ENCODE data around the gene RNF166.

RNF166 gene

GRCh38 chr16:88725609-88726407, 19.6 kb upstream of the RNF166 start:
- no peaks in the 10 kb centered on the region for H3K9me2 ChIP-seq (replicated peaks; ENCODE audit: control insufficient read depth, low read length)
- H3K36me3 ChIP-seq (ENCODE audit: control insufficient read depth, low read length), result peaks cover 70% of the 10 kb centered on the region

GRCh38 chr16:88724855-88725555, 18.8 kb upstream of the RNF166 start:
- Histone ChIP-seq H3K9me2 (replicated peaks; ENCODE audit: control insufficient read depth, low read length) (no peaks in the 10 kb centered on the region), H3K4me1 (ENCODE audit: control insufficient read depth, low read length) (no peaks in the 10 kb centered on the region), H3K27me3 (ENCODE audit: control insufficient read depth, low read length) (no peaks in the 10 kb centered on the region), H3K79me2 (ENCODE audit: control insufficient read depth, low read length) (no peaks in the 10 kb centered on the region), H4K20me1 (ENCODE audit: control insufficient read depth, insufficient read depth, low read depth, low read length) (no peaks in the 10 kb centered on the region), H3K36me3 (ENCODE audit: control insufficient read depth, low read length) (peaks cover 71% of the 10 kb centered on the region), H3K27ac (ENCODE audit: low read depth, low read length) (no peak overlapping the region), H3K9me3 (ENCODE audit: control insufficient read depth, insufficient read depth, low read length) (no peaks in the 10 kb centered on the region), H3K4me3 (ENCODE audit: low read length) (no peak overlapping the region), H3F3A (ENCODE audit: control insufficient read depth, insufficient read depth) (no peaks in the 10 kb centered on the region), H3K4me2 (ENCODE audit: low read length) (no peak overlapping the region)
- TF ChIP-seq EZH2phosphoT487 (IDR thresholded peaks at IDR 0.05; ENCODE audit: borderline replicate concordance, low read length), result no peak
- TF ChIP-seq CTCF (IDR thresholded peaks at IDR 0.05; ENCODE audit: low read depth, low read length, poor library complexity, severe bottlenecking), result no peak

More at GRCh38 chr16:88725609-88726407, 19.6 kb upstream of the RNF166 start:
- no peak overlapping the region for H3K27ac ChIP-seq (ENCODE audit: low read depth, low read length)
- no peak overlapping the region for H3K4me2 ChIP-seq (ENCODE audit: low read length)
- H3K27me3 ChIP-seq (ENCODE audit: control insufficient read depth, low read length), result no peaks in the 10 kb centered on the region
- no peaks in the 10 kb centered on the region for H4K20me1 ChIP-seq (ENCODE audit: control insufficient read depth, insufficient read depth, low read depth, low read length)
- H3K79me2 ChIP-seq (ENCODE audit: control insufficient read depth, low read length), result no peaks in the 10 kb centered on the region
- H3F3A ChIP-seq (ENCODE audit: control insufficient read depth, insufficient read depth), result no peaks in the 10 kb centered on the region
- TF ChIP-seq CTCF (IDR thresholded peaks at IDR 0.05; ENCODE audit: low read depth, low read length, poor library complexity, severe bottlenecking) (no peak), EZH2phosphoT487 (IDR thresholded peaks at IDR 0.05; ENCODE audit: borderline replicate concordance, low read length) (no peak)
- no peaks in the 10 kb centered on the region for H3K9me3 ChIP-seq (ENCODE audit: control insufficient read depth, insufficient read depth, low read length)
- H3K4me1 ChIP-seq (ENCODE audit: control insufficient read depth, low read length), result no peaks in the 10 kb centered on the region
- no peak overlapping the region for H3K4me3 ChIP-seq (ENCODE audit: low read length)

GRCh38 chr16:88723911-88724310, 17.7 kb upstream of the RNF166 start:
- no peak overlapping the region for H3K4me3 ChIP-seq (ENCODE audit: low read length)
- TF ChIP-seq EZH2phosphoT487 (IDR thresholded peaks at IDR 0.05; ENCODE audit: borderline replicate concordance, low read length), result no peak
- no peak for TF ChIP-seq CTCF (IDR thresholded peaks at IDR 0.05; ENCODE audit: low read depth, low read length, poor library complexity, severe bottlenecking)
- no peaks in the 10 kb centered on the region for H4K20me1 ChIP-seq (ENCODE audit: control insufficient read depth, insufficient read depth, low read depth, low read length)
- H3F3A ChIP-seq (ENCODE audit: control insufficient read depth, insufficient read depth), result no peaks in the 10 kb centered on the region; the same call in 1 of the 2 replicates
- H3K27me3 ChIP-seq (ENCODE audit: control insufficient read depth, low read length), result no peaks in the 10 kb centered on the region
- H3K79me2 ChIP-seq (ENCODE audit: control insufficient read depth, low read length), result no peaks in the 10 kb centered on the region
- H3K36me3 ChIP-seq (ENCODE audit: control insufficient read depth, low read length), result peaks cover 82% of the 10 kb centered on the region
- H3K9me3 ChIP-seq (ENCODE audit: control insufficient read depth, insufficient read depth, low read length), result no peaks in the 10 kb centered on the region
- H3K9me2 ChIP-seq (replicated peaks; ENCODE audit: control insufficient read depth, low read length), result no peaks in the 10 kb centered on the region
- no peak overlapping the region for H3K4me2 ChIP-seq (ENCODE audit: low read length)
- H3K27ac ChIP-seq (ENCODE audit: low read depth, low read length), result no peak overlapping the region
- no peaks in the 10 kb centered on the region for H3K4me1 ChIP-seq (ENCODE audit: control insufficient read depth, low read length)

Data from DOHH2 (cell line).